A673 (cell line): Measurements from ENCODE around the gene DYNC1LI2. TPM values are rescaled to one million over a fixed set of nuclear protein-coding genes. Genes with fewer than 3 reads are reported as not detected.

ENCODE experiments used
- BruUV-seq: library from RNA; stranded (reverse); fragments of 400-500 nt; replicated peaks from 2 replicates; lab custom pipeline; 2021; lab: Mats Ljungman, UMichigan
- CTCF ChIA-PET: fragments of 300-600 bp; sonication (Branson Sonifier 250); formaldehyde crosslinking; loops from one replicate; lab custom pipeline; 2022; ENCODE audit warnings: antibody characterized with exemption; lab: Charles Lee
- POLR2A ChIA-PET: fragments of 300-600 bp; sonication (Branson Sonifier 250); formaldehyde crosslinking; loops from one replicate; lab custom pipeline; 2022; ENCODE audit warnings: antibody characterized with exemption; ENCODE audit not compliant: low non-redundant PET; lab: Charles Lee
- DNase-seq: peaks from one replicate; pipeline ENCODE4 v3.0.0-alpha.2; 2015; ENCODE audit warnings: low spot score
- H3K27ac ChIP-seq: fragments of 200-600 bp; sonication (generic); 2 replicates; pipeline ENCODE4 v1.5.1; 2016; ENCODE audit warnings: mixed run types, low read depth, mild to moderate bottlenecking, mixed read lengths, antibody characterized with exemption, low read length; ENCODE audit not compliant: poor library complexity, severe bottlenecking
- H3K27me3 ChIP-seq: fragments of 200-600 bp; sonication (generic); replicated peaks from 2 replicates; pipeline ENCODE4 v1.6.1; 2017; ENCODE audit warnings: mixed run types, low read depth, mild to moderate bottlenecking, mixed read lengths, antibody characterized with exemption, low read length; ENCODE audit not compliant: insufficient read depth, poor library complexity
- H3K36me3 ChIP-seq: fragments of 200-600 bp; sonication (generic); 2 replicates; pipeline ENCODE4 v1.6.1; 2016; ENCODE audit warnings: mixed run types, mild to moderate bottlenecking, mixed read lengths, antibody characterized with exemption, low read length; ENCODE audit not compliant: insufficient read depth, poor library complexity, severe bottlenecking
- H3K4me1 ChIP-seq: fragments of 200-600 bp; sonication (generic); 2 replicates; pipeline ENCODE4 v1.6.1; 2017; ENCODE audit warnings: mixed run types, mild to moderate bottlenecking, mixed read lengths, antibody characterized with exemption, low read length; ENCODE audit not compliant: insufficient read depth, poor library complexity, severe bottlenecking
- H3K4me3 ChIP-seq: fragments of 200-600 bp; sonication (generic); 2 replicates; pipeline ENCODE4 v1.5.1; 2016; ENCODE audit warnings: low read depth, mixed run types, mild to moderate bottlenecking, mixed read lengths, low read length; ENCODE audit not compliant: poor library complexity, severe bottlenecking
- H3K9me3 ChIP-seq: fragments of 200-600 bp; sonication (generic); 2 replicates; pipeline ENCODE4 v1.6.1; 2016; ENCODE audit warnings: mixed run types, low read depth, mild to moderate bottlenecking, mixed read lengths, antibody characterized with exemption, low read length; ENCODE audit not compliant: poor library complexity, severe bottlenecking
- EZH2 ChIP-seq: fragments of 200-600 bp; sonication (generic); IDR thresholded peaks from 2 replicates; pipeline ENCODE4 v1.6.1; 2017; ENCODE audit warnings: borderline replicate concordance, low read depth, mild to moderate bottlenecking, mixed read lengths, antibody characterized with exemption, low read length; ENCODE audit not compliant: poor library complexity, severe bottlenecking
- intact Hi-C: fragments of 100-400 bp; cut with micrococcal nuclease; formaldehyde crosslinking; loops from one replicate; pipeline ENCODE4 v1.10.0; 2022; ENCODE audit not compliant: unreplicated experiment
- total RNA-seq: library from RNA; stranded (reverse); gene quantifications from 2 replicates; pipeline ENCODE4 v1.2.3, GENCODE V29; 2021
- TF ChIP-seq, protein P1 (sequence below): fragments of 300-800, 200-600 bp; sonication (generic); conservative IDR thresholded peaks from 2 replicates; pipeline ENCODE4 v1.5.1; 2017; ENCODE audit warnings: low read depth, mild to moderate bottlenecking, antibody characterized with exemption, low read length, moderate library complexity, mixed read lengths

Gene DYNC1LI2
- total RNA-seq, 1 experiment from 2014 or later, result 164 TPM

DNA sequence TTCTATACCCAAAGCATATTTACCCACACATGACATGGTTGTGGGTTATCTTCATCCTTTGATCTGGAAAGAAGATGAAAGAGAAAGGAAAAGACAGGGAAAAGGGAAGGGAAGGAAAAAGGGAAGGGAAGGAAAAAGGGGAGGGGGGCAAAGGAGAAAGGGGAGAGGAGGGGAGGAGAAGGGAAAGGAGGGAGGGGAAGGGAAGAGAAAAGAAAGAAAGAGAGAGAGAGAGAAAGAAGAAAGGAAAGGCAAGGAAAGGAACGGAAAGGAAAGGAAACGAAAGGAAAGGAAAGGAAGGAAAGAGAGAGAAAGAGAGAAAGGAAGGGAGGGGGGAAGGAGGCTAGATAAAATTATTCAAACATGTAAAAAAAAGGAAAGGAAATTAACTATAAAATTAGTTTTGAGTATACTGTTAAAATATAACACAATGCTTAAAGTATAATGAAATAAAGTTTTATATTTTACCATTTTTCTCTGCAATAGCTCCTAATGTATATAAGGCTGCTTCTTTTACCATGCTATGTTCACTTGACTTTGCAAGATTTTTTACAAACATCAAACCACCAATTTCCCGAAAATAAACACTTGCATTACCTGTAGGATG is 38.8 kb upstream of the DYNC1LI2 start:
- intact Hi-C loops, result no loop called here
- Histone ChIP-seq H3K4me1 (no peaks in the 10 kb centered on the region), H3K4me3 (no peak overlapping the region), H3K36me3 (no peaks in the 10 kb centered on the region), H3K27ac (no peak overlapping the region), H3K27me3 (peaks cover 5% of the 10 kb centered on the region), H3K9me3 (no peaks in the 10 kb centered on the region)
- TF ChIP-seq, protein P1, sequence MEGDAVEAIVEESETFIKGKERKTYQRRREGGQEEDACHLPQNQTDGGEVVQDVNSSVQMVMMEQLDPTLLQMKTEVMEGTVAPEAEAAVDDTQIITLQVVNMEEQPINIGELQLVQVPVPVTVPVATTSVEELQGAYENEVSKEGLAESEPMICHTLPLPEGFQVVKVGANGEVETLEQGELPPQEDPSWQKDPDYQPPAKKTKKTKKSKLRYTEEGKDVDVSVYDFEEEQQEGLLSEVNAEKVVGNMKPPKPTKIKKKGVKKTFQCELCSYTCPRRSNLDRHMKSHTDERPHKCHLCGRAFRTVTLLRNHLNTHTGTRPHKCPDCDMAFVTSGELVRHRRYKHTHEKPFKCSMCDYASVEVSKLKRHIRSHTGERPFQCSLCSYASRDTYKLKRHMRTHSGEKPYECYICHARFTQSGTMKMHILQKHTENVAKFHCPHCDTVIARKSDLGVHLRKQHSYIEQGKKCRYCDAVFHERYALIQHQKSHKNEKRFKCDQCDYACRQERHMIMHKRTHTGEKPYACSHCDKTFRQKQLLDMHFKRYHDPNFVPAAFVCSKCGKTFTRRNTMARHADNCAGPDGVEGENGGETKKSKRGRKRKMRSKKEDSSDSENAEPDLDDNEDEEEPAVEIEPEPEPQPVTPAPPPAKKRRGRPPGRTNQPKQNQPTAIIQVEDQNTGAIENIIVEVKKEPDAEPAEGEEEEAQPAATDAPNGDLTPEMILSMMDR, result no peak
- TF ChIP-seq EZH2, result no peak
- CTCF ChIA-PET, result no interaction called here
- POLR2A ChIA-PET, result no interaction called here
- no peak for DNase-seq
- BruUV-seq, result no TSS peak

GRCh38 chr16:66787427-66787826 is 36.0 kb upstream of the DYNC1LI2 start:
- no peaks in the 10 kb centered on the region for H3K4me1 ChIP-seq
- intact Hi-C loops, result no loop called here
- TF ChIP-seq EZH2, result no peak
- BruUV-seq, result no TSS peak
- POLR2A ChIA-PET, result no interaction called here
- CTCF ChIA-PET, result no interaction called here
- DNase-seq, result no peak
- H3K36me3 ChIP-seq, result no peaks in the 10 kb centered on the region
- no peaks in the 10 kb centered on the region for H3K9me3 ChIP-seq
- peaks cover 5% of the 10 kb centered on the region for H3K27me3 ChIP-seq
- no peak overlapping the region for H3K27ac ChIP-seq
- H3K4me3 ChIP-seq, result no peak overlapping the region

GRCh38 chr16:66786551-66786950 is 35.1 kb upstream of the DYNC1LI2 start:
- Histone ChIP-seq H3K4me1 (no peaks in the 10 kb centered on the region), H3K9me3 (no peaks in the 10 kb centered on the region), H3K4me3 (no peak overlapping the region), H3K27me3 (peaks cover 5% of the 10 kb centered on the region), H3K27ac (no peak overlapping the region), H3K36me3 (no peaks in the 10 kb centered on the region)
- BruUV-seq, result no TSS peak
- no peak for DNase-seq
- intact Hi-C loops, result no loop called here
- CTCF ChIA-PET, result no interaction called here
- POLR2A ChIA-PET, result no interaction called here
- TF ChIP-seq, protein P1, result no peak
- TF ChIP-seq EZH2, result no peak

GRCh38 chr16:66776457-66776856 is 25.0 kb upstream of the DYNC1LI2 start:
- no peak overlapping the region for H3K27ac ChIP-seq
- H3K4me1 ChIP-seq, result no peaks in the 10 kb centered on the region
- no peaks in the 10 kb centered on the region for H3K36me3 ChIP-seq
- no TSS peak for BruUV-seq
- no peak for DNase-seq
- ChIA-PET CTCF (interaction anchor here (1.1 kb wide), 1 partner anchor 54 kb away, joined by 3 read pairs; the partner anchor contains the start of gene NAE1), POLR2A (no interaction called here)
- no peak overlapping the region for H3K4me3 ChIP-seq
- H3K27me3 ChIP-seq, result no peaks in the 10 kb centered on the region
- TF ChIP-seq EZH2, result no peak
- TF ChIP-seq, protein P1, result no peak
- intact Hi-C loops, result no loop called here
- no peaks in the 10 kb centered on the region for H3K9me3 ChIP-seq
